H7 (cell line): ENCODE results near the gene SYNGR1. TPM values are rescaled to one million over a fixed set of nuclear protein-coding genes. Genes with fewer than 3 reads are reported as not detected.

Experiments
- DNase-seq: peaks from one replicate; pipeline ENCODE4 v3.0.0; 2012
- H3K27me3 ChIP-seq: 2 replicates; pipeline ENCODE4 v1.6.0; 2011; ENCODE audit warnings: mild to moderate bottlenecking, low read length; ENCODE audit not compliant: control insufficient read depth, insufficient read depth
- H3K36me3 ChIP-seq: replicated peaks from 2 replicates; pipeline ENCODE4 v1.5.1; 2011; ENCODE audit warnings: low read length; ENCODE audit not compliant: control insufficient read depth, insufficient read depth
- H3K4me3 ChIP-seq: 2 replicates; pipeline ENCODE4 v1.5.1; 2011; ENCODE audit warnings: low read depth, mild to moderate bottlenecking, control low read depth, low read length, moderate library complexity; ENCODE audit not compliant: insufficient read depth
- total RNA-seq: library from RNA; depleted of rRNA; stranded (reverse); fragments of >200 nt; shearing (Covaris generic); gene quantifications from 2 replicates; pipeline ENCODE4 v1.2.3, GENCODE V29; 2014

SYNGR1 gene
- total RNA-seq, 1 experiment from 2014 or later = 24.4 TPM

- Histone ChIP-seq H3K4me3 (no peak overlapping the region), H3K36me3 (peaks cover 14% of the 10 kb centered on the region)
- no peak for DNase-seq
Measured at GRCh38 chr22:39427751-39428596, 78.2 kb downstream of the SYNGR1 start.

GRCh38 chr22:39428597-39429071, 78.8 kb downstream of the SYNGR1 start:
- Histone ChIP-seq H3K4me3 (no peak overlapping the region), H3K27me3 (no peaks in the 10 kb centered on the region), H3K36me3 (peaks cover 14% of the 10 kb centered on the region)
- peak; percentile 94 for DNase-seq

More at GRCh38 chr22:39427751-39428596, 78.2 kb downstream of the SYNGR1 start:
- no peaks in the 10 kb centered on the region for H3K27me3 ChIP-seq

GRCh38 chr22:39429186-39429585, 79.4 kb downstream of the SYNGR1 start:
- Histone ChIP-seq H3K27me3 (no peaks in the 10 kb centered on the region), H3K36me3 (peaks cover 14% of the 10 kb centered on the region), H3K4me3 (no peak overlapping the region)
- DNase-seq = no peak

- Histone ChIP-seq H3K36me3 (peaks cover 14% of the 10 kb centered on the region), H3K4me3 (no peak overlapping the region), H3K27me3 (no peaks in the 10 kb centered on the region)
- no peak for DNase-seq
Measured at GRCh38 chr22:39429916-39430575, 80.3 kb downstream of the SYNGR1 start.

GRCh38 chr22:39430576-39431150, 80.9 kb downstream of the SYNGR1 start:
- DNase-seq = no peak
- no peaks in the 10 kb centered on the region for H3K27me3 ChIP-seq
- no peak overlapping the region for H3K4me3 ChIP-seq
- peaks cover 14% of the 10 kb centered on the region for H3K36me3 ChIP-seq

- Histone ChIP-seq H3K36me3 (peaks cover 14% of the 10 kb centered on the region), H3K27me3 (no peaks in the 10 kb centered on the region), H3K4me3 (no peak overlapping the region)
- DNase-seq = no peak
Measured at GRCh38 chr22:39431216-39431801, 81.5 kb downstream of the SYNGR1 start.

GRCh38 chr22:39431821-39432251, 82.0 kb downstream of the SYNGR1 start:
- Histone ChIP-seq H3K27me3 (no peaks in the 10 kb centered on the region), H3K36me3 (peaks cover 13% of the 10 kb centered on the region), H3K4me3 (no peak overlapping the region)
- no peak for DNase-seq

GRCh38 chr22:39432361-39432811, 82.6 kb downstream of the SYNGR1 start:
- peaks cover 9% of the 10 kb centered on the region for H3K36me3 ChIP-seq
- no peak overlapping the region for H3K4me3 ChIP-seq
- DNase-seq = no peak
- no peaks in the 10 kb centered on the region for H3K27me3 ChIP-seq

GRCh38 chr22:39433476-39434242, 83.9 kb downstream of the SYNGR1 start:
- DNase-seq = no peak
- Histone ChIP-seq H3K36me3 (peaks cover 9% of the 10 kb centered on the region), H3K27me3 (no peaks in the 10 kb centered on the region), H3K4me3 (no peak overlapping the region)

- H3K36me3 ChIP-seq = peaks cover 7% of the 10 kb centered on the region
- no peaks in the 10 kb centered on the region; the same call in 1 of the 2 replicates for H3K27me3 ChIP-seq
- no peak overlapping the region for H3K4me3 ChIP-seq
- DNase-seq = no peak
Measured at GRCh38 chr22:39434243-39434653, 84.5 kb downstream of the SYNGR1 start.

- no peak overlapping the region for H3K4me3 ChIP-seq
- no peaks in the 10 kb centered on the region; the same call in 1 of the 2 replicates for H3K27me3 ChIP-seq
- no peak for DNase-seq
- peaks cover 7% of the 10 kb centered on the region for H3K36me3 ChIP-seq
Measured at GRCh38 chr22:39434721-39435120, 84.9 kb downstream of the SYNGR1 start.
